Activated CD8-positive, alpha-beta T cell treated with anti-CD3 and anti-CD28 coated beads for 36 hours (primary cell): ENCODE results near the gene SRSF4. TPM values are rescaled to one million over a fixed set of nuclear protein-coding genes. Genes with fewer than 3 reads are reported as not detected.

ENCODE experiments used
- ATAC-seq: fragments of 200-7000 bp; cut with Tn5 transposase; one replicate; pipeline ENCODE4 v1.10.0; 2021; ENCODE audit warnings: mild to moderate bottlenecking, moderate library complexity
- CTCF ChIA-PET: fragments of 350-600 bp; sonication (Branson Sonifier 250); formaldehyde crosslinking; loops from one replicate; lab custom pipeline; 2021; ENCODE audit warnings: antibody characterized with exemption; lab: Charles Lee
- POLR2A ChIA-PET: fragments of 350-600 bp; sonication (Branson Sonifier 250); formaldehyde crosslinking; loops from one replicate; lab custom pipeline; 2021; ENCODE audit warnings: antibody characterized with exemption; lab: Charles Lee
- DNase-seq: peaks from one replicate; pipeline ENCODE4 v3.0.0-alpha.2; 2020
- H3K27ac Mint-ChIP-seq: one replicate; pipeline ENCODE4 v1.8.0; 2021; ENCODE audit warnings: mild to moderate bottlenecking, mixed read lengths
- H3K27me3 Mint-ChIP-seq: one replicate; pipeline ENCODE4 v1.8.0; 2021; ENCODE audit warnings: mixed read lengths
- H3K36me3 Mint-ChIP-seq: one replicate; pipeline ENCODE4 v1.8.0; 2021; ENCODE audit warnings: low read depth, mixed read lengths
- H3K4me1 Mint-ChIP-seq: one replicate; pipeline ENCODE4 v1.8.0; 2021; ENCODE audit warnings: low read depth, mixed read lengths
- H3K4me3 Mint-ChIP-seq: one replicate; pipeline ENCODE4 v1.8.0; 2021; ENCODE audit warnings: mild to moderate bottlenecking, moderate library complexity, mixed read lengths
- H3K9me3 Mint-ChIP-seq: one replicate; pipeline ENCODE4 v1.8.0; 2021; ENCODE audit warnings: mixed read lengths
- intact Hi-C: fragments of 100-400 bp; cut with micrococcal nuclease; formaldehyde crosslinking; loops from one replicate; pipeline ENCODE4 v1.10.0; 2022
- total RNA-seq, 2 experiments: library from RNA; stranded (reverse); gene quantifications; one replicate each; pipeline ENCODE4 v1.2.3, GENCODE V29; 2021
- TF ChIP-seq, protein P1 (sequence below): fragments of 200-600 bp; IDR thresholded peaks from one replicate; pipeline ENCODE4 v1.8.0; 2022; ENCODE audit warnings: antibody characterized with exemption, mild to moderate bottlenecking

The SRSF4 gene
- total RNA-seq, 2 experiments from 2014 or later = 121 to 123 TPM

DNA sequence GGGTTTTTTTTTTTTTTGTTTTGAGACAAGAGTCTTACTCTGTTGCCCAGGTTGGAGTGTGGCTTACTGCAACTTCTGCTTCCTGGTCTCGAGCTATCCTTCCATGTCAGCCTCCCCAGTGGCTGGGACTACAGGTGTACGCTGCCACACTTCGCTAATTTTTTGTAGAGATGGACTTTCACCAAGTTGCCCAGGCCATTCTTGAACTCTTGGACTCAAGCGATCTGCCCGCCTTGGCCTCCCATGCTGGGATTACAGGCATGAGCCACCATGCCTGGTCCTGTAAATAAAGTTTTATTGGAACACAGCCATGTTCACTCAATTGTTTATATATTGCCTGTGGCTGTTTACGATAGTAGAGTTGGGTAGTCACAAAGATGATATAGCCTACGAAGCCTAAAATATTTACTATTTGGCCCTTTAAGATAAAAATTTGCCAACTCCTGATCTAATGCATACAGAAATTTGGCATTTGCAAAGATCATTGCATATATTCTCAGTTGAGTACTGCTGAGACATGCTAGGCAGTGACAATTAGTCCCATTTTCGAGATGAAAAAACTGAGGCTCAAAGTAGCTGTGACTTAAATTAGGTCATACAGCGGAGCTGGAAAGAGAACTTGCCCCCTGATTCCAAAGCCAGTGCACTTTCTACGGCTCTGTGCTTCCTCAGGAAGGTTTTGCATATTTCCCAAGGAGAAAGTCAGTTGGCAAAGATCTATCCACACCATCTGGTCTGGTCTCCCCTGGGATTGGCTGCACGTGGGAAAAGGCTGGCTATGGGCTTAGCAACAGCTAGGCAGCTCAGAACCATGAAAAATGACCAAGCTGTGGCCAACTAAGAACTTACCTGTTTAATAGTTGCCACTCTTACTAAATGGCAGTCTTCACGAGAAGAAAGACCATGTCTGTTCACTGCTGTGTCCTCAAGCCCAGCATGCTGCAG, 29.7 kb upstream of the SRSF4 start:
- Mint-ChIP-seq H3K36me3 (peaks cover 30% of the 10 kb centered on the region), H3K4me3 (no peak overlapping the region), H3K27ac (no peak overlapping the region), H3K27me3 (no peaks in the 10 kb centered on the region), H3K4me1 (no peaks in the 10 kb centered on the region), H3K9me3 (no peaks in the 10 kb centered on the region)
- intact Hi-C loops = no loop called here
- no peak for DNase-seq
- ChIA-PET POLR2A (no interaction called here), CTCF (interaction anchor here (0.6 to 1.2 kb wide), 2 partner anchors 9 to 16 kb away, joined by 3 to 4 read pairs; no protein-coding TSS in a partner anchor)
- TF ChIP-seq, protein P1, sequence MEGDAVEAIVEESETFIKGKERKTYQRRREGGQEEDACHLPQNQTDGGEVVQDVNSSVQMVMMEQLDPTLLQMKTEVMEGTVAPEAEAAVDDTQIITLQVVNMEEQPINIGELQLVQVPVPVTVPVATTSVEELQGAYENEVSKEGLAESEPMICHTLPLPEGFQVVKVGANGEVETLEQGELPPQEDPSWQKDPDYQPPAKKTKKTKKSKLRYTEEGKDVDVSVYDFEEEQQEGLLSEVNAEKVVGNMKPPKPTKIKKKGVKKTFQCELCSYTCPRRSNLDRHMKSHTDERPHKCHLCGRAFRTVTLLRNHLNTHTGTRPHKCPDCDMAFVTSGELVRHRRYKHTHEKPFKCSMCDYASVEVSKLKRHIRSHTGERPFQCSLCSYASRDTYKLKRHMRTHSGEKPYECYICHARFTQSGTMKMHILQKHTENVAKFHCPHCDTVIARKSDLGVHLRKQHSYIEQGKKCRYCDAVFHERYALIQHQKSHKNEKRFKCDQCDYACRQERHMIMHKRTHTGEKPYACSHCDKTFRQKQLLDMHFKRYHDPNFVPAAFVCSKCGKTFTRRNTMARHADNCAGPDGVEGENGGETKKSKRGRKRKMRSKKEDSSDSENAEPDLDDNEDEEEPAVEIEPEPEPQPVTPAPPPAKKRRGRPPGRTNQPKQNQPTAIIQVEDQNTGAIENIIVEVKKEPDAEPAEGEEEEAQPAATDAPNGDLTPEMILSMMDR = no peak
- ATAC-seq = no peak

DNA sequence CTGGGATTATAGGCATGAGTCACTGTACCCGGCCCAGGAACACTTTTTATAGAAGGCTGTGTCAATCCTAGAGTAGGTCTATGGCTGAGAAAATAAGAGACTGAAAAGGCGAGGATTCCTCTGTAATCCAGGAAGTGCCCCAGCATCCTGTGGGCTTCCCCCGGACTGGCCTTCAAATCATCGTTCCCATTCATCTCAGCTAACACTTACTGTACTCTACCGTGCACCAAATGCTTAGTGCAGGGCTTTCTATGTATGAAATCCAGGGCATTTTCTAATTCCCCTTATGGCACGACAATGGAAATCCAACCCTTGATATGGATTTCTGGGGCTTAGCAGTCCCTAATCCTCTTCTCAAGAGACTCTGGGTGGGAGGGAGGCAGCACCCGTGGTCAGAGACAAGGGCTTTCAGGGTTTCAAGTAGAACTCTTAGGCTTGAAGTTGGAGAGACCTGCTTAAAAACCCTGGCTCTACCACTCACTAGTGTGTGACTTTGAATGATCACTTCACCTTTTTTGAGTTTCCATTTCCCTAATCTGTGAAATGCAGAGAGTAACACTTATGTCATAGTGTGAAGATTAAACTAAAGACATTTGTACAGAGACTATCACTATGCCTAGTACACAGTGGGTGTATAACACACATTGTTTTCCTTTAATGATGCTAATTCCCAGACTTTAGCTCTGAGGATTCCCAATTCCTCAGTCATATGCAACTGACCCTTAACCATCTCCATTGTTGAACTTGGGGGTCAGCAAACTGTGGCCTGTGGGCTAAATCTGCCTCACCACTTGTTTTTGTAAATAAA, 28.8 kb upstream of the SRSF4 start:
- POLR2A ChIA-PET = no interaction called here
- no peak for DNase-seq
- no peak overlapping the region for H3K4me3 Mint-ChIP-seq
- CTCF ChIA-PET = interaction anchor here (0.6 kb wide), 1 partner anchor 15 kb away, joined by 4 read pairs; no protein-coding TSS in a partner anchor
- no peaks in the 10 kb centered on the region for H3K4me1 Mint-ChIP-seq
- H3K27ac Mint-ChIP-seq = no peak overlapping the region
- TF ChIP-seq, protein P1 = no peak
- no peaks in the 10 kb centered on the region for H3K27me3 Mint-ChIP-seq
- H3K36me3 Mint-ChIP-seq = peaks cover 28% of the 10 kb centered on the region
- ATAC-seq = no peak
- intact Hi-C loops = no loop called here
- no peaks in the 10 kb centered on the region for H3K9me3 Mint-ChIP-seq

DNA sequence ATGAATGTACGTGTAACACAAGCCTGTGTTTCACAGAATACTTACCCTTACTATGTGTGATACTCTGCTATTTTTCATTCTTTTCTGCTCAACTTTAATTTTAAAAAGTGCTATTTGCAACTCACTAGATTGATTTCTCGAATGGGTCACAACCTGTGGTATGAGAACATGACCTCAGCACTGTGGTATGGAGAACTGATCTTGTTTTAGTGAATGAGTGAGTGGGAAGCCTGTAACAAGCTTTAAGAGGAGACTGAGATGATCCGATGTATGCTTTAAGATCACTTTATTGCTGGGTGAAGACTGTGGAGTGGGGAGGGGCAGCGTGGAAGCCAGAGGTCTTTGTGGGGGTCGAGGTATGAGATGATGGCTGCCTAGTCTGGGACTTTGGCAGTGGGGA, 27.5 kb upstream of the SRSF4 start:
- TF ChIP-seq, protein P1 = no peak
- ATAC-seq (no peak), DNase-seq (no peak)
- ChIA-PET POLR2A (no interaction called here), CTCF (no interaction called here)
- Mint-ChIP-seq H3K4me3 (no peak overlapping the region), H3K36me3 (peaks cover 26% of the 10 kb centered on the region), H3K4me1 (no peaks in the 10 kb centered on the region), H3K27ac (no peak overlapping the region), H3K27me3 (no peaks in the 10 kb centered on the region), H3K9me3 (no peaks in the 10 kb centered on the region)
- intact Hi-C loops = loop anchor here (10.0 kb wide), 1 partner anchor 424 kb away; no protein-coding TSS in a partner anchor

DNA sequence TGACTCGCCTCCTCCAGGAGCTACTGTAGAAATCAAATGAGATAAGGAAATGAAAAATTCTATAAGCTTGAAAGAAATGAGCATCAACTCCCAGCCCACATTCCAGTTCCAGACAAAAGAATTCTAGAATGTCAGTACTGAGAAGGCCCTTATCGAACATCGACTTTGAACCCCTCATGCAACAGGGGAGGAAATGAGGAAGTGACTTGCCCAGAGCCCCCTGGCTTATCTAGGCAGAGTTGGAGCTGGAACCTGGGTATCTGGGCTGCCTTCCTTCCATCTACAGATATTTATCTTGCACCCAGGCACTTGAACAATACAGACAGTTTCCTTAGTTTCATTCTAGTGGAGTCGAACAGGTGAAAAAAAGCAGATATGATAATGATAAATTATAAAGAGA, 26.7 kb upstream of the SRSF4 start:
- no peak overlapping the region for H3K27ac Mint-ChIP-seq
- no peaks in the 10 kb centered on the region for H3K4me1 Mint-ChIP-seq
- DNase-seq (no peak), ATAC-seq (no peak)
- intact Hi-C loops = loop anchor here (10.0 kb wide), 1 partner anchor 424 kb away; no protein-coding TSS in a partner anchor
- no peaks in the 10 kb centered on the region for H3K27me3 Mint-ChIP-seq
- ChIA-PET POLR2A (no interaction called here), CTCF (no interaction called here)
- TF ChIP-seq, protein P1 = no peak
- H3K4me3 Mint-ChIP-seq = no peak overlapping the region
- H3K9me3 Mint-ChIP-seq = no peaks in the 10 kb centered on the region
- peaks cover 24% of the 10 kb centered on the region for H3K36me3 Mint-ChIP-seq
